AG09319 (cell line): Measurements from ENCODE around the gene SMARCA1.

Source experiments
- DNase-seq: peaks from one replicate; pipeline ENCODE4 v3.0.0-alpha.2; 2010; ENCODE audit warnings: low read depth; ENCODE audit errors: extremely low read depth
- CTCF ChIP-seq: IDR thresholded peaks from 2 replicates; pipeline ENCODE4 v1.5.1; 2011; ENCODE audit warnings: low read depth, mild to moderate bottlenecking, inconsistent platforms, low read length, moderate library complexity

SMARCA1 gene

GRCh38 chrX:129544780-129545179, 21.5 kb upstream of the SMARCA1 start:
- no peak for TF ChIP-seq CTCF
- no peak for DNase-seq

- DNase-seq: no peak
- no peak for TF ChIP-seq CTCF
These were observed 17.5 kb upstream of the SMARCA1 start for GRCh38 chrX:129540722-129541184.

GRCh38 chrX:129540068-129540653, 16.9 kb upstream of the SMARCA1 start, which contains the start of gene OCRL:
Gene OCRL, plus strand, starts transcription at chrX:129540259. Its CDS starts 181 bp downstream, at chrX:129540440.
- no peak for DNase-seq
- peak; percentile 73 for TF ChIP-seq CTCF

GRCh38 chrX:129534816-129535578, 11.7 kb upstream of the SMARCA1 start:
- no peak for TF ChIP-seq CTCF
- DNase-seq: no peak

GRCh38 chrX:129531132-129531531, 7.8 kb upstream of the SMARCA1 start:
- TF ChIP-seq CTCF: no peak
- no peak for DNase-seq

- no peak for TF ChIP-seq CTCF
- no peak for DNase-seq
These were observed 7.1 kb upstream of the SMARCA1 start for GRCh38 chrX:129530410-129530809.

GRCh38 chrX:129529685-129530281, 6.5 kb upstream of the SMARCA1 start:
- TF ChIP-seq CTCF: no peak
- no peak for DNase-seq
